Measurements from ENCODE around the gene KIF1C.

The KIF1C gene

DNA sequence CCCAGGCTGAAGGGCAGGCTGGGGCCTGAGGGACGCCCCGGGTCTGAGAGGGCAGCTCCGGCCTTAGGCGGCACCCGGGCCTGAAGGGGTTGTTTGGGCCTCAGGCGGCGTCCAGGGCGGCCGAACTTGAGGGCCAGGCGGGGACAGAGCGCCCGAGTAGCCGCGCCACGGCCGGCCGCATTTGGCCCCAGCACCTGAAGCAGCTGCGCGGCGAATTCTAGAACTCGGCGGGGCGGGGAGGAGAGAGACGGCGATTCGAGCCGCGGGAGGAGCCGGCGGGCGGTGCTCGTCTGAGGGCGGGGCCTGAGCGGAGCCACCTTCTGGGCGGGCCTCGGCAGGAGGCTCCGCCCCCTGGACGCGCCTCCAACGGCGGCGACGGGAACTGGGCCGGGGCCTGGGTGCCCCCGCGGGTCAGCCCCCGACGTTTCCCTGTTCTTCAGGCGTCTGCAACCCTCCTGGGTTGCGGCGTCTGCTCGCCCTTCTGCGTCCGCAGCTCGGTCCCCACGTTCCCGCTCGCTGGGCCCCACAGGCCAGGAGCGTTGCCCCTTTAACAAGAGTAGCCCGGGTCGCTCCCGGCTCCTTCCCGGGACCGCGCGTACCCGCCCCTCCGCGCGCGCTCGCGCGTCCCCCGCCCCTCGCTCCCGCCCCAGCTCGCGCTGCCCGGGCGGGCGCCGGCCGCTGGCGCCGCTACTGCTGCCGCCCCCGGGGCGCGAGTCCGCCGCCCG, at the start of gene KIF1C, which contains the start of gene INCA1:
Gene KIF1C (plus strand): TSS at position 649 of the 725 bp plus-strand sequence. CDS start 2,297 bp downstream, outside the sequence.
Gene INCA1 (minus strand): TSS at position 221 of the 725 bp plus-strand sequence. CDS start 3,085 bp downstream, outside the sequence.
- DNase-seq (ENCODE audit: low read depth in 1 of 2, low spot score in 1 of 2): peak; percentile 80 to 82

DNA sequence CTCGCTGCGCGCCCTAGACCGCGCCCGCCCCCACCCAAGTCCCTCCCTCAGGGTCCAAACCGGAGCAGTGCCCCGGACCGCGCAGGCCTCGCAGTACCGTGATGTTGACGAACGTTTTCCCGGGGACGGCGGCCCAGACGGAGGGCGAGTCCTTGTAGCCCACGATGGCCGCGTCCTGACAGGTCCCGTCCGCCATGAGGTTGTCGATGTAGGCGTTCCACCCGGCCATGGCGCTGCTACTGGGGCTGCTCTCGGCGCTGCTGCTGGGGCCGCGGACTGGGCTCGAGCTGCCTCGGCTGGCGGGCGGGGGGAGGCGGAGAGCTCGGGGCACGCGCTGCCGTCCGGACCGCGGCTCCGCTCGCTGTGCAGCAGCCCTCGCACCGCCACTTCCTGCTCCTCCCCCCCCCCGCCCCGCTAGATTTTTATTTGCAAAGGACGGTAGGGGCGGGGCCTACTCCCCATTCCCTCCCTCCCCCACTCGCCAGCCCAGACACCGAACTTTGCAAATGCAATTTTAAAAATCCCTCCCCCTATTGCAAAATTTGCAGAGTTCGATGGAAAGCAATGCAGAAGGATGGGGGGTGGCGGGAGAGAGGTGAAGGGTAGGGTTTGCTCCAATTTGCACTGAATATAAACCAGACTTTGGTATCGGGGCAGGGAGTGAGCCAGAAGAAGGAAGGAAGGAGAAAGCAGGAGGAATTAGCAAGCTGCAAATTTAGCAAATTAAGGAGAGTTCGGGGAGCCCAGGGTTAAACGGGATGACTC, 49.4 kb upstream of the KIF1C start, which contains the start of gene PFN1:
Gene PFN1 (minus strand): TSS at position 365 of the 765 bp plus-strand sequence. CDS start 136 bp downstream, at position 229.
- DNase-seq (ENCODE audit: low read depth in 1 of 2, low spot score in 1 of 2): peak; percentile 73 to 89

DNA sequence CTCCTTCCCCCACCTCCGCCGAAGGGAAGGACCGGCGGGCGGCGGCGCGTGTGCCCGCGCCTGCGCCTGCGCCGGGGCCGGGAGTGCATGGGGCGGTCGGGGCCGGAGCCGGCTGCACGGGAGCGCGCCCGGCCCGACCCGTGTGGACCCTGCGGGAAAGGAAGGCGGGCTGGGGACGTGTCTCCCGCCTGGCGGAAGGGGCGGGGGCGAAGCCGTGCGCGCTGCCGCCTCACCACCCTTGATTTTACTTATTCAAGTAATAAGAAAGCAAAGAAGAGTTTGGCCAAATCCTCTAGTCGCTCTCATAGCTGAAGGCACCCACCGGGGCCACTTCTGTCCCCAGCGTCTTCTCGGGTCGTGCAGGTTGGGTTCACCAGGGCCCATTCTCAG, 48.8 kb upstream of the KIF1C start:
- DNase-seq (ENCODE audit: low read depth in 1 of 2, low spot score in 1 of 2): peak; percentile 63 to 67

DNA sequence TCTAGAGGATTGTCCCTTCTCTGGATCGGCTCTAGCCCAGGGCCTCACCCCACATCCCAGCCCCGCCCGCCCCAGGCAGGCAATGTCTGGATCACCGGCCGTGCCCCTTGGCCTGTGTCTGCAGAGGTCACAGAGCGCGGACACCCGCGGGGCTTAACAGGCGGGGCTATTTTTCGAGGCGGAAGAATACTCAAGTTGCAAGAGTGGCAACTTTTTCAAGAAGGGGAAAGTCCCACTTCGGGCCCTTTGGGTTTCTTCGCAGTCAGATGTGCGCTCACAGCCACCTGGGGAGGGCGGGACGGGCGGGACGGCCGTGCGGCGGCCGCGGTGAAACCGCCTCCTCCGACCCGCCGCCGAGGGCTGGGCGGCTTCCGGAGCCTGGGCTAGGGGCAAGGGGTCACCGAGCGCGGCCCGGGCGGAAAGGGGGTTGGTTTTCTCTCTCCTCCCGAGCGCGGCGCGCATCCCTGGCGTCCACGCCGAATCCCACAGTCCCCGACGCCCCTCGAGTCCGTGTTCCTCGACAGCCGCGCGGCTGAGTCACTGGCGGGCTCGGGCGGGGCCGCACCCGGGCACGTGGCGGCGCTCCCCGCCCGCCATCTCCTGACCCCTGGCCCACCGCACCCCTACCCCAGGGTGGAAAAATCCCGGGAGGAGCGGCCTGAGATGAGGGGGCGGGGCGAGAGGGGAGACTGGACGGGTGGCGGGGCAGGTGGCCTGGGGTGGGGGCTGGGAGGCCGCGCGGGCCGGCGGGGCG, 48.3 kb upstream of the KIF1C start:
- peak; percentile 68 to 76 for DNase-seq (ENCODE audit: low read depth in 1 of 2, low spot score in 1 of 2)

DNA sequence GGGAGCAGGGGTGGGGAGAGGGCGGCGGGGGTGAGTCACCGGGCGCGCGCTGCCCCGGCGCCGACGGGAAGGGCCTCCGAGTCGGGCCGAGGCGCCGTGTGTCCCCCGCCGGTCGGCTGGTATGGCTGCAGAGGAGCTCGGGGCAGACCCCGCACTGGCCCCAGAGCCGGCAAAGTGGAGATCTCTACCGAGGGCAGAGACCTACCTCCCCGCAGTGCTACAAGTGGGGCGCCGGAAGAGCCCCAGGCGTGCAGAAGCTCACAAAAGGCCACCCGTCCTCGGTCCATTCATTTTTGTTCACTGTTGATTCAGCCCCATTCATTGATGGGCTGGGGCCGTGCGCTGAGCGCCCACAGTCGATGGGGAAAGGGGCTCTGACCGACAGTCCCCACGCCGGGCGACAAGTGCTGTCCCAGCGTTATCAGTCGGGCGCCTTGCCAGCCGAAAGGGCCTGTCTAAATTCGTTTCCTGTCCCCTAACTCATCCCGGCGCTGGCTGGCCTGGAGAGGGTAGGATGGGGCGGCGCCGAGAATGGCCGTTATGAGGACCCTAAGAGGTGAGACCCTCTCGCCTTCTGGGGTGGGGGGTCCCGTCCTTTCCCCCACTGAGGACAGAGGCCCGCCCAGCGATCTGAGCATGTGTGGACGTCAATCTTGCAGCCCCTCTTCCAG, 47.5 kb upstream of the KIF1C start:
- DNase-seq (ENCODE audit: low read depth in 1 of 2, low spot score in 1 of 2): no peak

DNA sequence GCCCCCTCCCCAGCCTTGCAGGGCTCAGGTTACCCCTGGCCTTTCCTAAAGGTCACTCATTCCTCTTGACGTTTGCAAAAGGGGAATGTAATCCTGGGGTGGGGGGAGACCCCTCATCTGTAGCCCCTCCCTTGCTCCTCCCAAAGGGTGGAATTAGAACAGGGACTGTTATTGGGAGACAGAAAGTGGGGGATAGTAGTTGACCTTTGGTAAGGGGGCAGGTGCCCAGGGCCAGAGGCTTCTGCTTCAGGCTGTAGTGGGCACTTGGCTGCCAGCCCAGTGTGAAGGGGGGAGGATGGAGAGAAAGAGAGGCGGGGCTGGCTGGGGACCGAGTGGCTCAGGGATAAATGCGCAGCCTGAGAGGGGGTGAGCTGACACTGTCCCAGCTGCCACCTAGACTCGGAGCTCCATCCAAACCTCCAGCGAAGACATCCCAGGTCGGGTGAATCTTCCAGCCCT, 47.0 kb upstream of the KIF1C start, which contains the start of gene ENO3:
Gene ENO3 (plus strand): TSS at position 374 of the 459 bp plus-strand sequence. CDS start 711 bp downstream, outside the sequence.
- DNase-seq (ENCODE audit: low read depth in 1 of 2, low spot score in 1 of 2): no peak

DNA sequence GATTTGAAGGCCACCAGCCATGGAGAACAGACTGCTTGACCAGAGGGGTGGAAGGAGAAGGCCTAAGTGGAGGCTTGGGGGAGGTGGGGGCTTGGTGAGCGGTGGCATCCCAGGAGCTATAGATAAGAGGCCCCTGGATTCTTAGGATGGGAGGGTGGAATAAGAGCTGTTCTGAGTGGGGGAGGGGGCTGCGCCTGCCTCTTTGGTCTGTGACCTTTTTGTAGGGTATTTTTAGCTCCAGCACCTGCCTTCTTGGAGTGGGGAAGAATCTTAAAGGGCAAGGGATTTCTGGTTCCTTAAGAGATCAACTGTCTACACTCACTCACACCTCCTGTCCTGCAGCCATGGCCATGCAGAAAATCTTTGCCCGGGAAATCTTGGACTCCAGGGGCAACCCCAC, 46.3 kb upstream of the KIF1C start:
- DNase-seq (ENCODE audit: low read depth in 1 of 2, low spot score in 1 of 2): no peak

DNA sequence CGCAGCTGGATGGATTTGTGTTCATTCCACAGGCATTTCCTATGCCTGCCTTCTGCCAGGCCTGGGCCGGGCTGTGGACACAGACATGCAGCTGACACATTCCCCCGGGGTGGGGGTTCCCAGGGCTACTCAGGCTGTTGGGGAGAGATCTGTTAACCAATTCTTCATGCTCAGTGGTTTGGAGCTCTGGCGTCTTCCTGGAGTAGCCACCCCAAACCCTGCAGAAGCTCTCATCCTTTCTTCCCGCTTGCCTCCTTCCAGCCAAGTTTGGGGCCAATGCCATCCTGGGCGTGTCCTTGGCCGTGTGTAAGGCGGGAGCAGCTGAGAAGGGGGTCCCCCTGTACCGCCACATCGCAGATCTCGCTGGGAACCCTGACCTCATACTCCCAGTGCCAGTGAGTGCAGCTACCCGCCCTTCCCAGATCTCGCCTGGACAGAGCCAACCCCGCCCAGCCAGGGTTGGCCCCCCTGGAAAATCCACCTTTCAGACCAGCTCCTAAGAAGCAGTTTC, 44.2 kb upstream of the KIF1C start:
- no peak for DNase-seq (ENCODE audit: low read depth in 1 of 2, low spot score in 1 of 2)

DNA sequence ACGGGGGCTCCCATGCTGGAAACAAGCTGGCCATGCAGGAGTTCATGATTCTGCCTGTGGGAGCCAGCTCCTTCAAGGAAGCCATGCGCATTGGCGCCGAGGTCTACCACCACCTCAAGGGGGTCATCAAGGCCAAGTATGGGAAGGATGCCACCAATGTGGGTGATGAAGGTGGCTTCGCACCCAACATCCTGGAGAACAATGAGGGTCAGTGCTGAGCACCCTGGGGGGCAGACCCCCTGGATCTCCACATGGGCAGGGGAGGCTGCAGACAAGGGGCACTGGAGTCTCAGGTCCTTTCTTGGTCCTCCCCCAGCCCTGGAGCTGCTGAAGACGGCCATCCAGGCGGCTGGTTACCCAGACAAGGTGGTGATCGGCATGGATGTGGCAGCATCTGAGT, 42.7 kb upstream of the KIF1C start:
- no peak for DNase-seq (ENCODE audit: low read depth in 1 of 2, low spot score in 1 of 2)

DNA sequence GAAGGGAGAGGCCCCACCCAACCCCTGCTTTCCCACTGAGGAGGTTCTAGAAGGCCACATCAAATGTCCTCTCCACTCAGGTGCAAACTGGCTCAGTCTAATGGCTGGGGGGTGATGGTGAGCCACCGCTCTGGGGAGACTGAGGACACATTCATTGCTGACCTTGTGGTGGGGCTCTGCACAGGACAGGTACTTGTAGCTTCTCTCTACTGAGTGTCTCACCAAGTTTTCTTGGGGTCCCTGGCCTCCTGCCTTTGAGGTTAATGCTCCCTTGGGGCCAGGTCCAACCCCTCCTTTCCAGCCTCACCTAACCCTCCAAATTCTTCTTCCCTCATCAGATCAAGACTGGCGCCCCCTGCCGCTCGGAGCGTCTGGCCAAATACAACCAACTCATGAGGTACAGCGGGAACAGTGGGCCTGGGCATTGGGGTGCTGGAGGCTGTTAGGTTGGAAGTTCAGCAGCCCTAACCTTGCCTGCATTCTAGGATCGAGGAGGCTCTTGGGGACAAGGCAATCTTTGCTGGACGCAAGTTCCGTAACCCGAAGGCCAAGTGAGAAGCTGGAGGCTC, 41.2 kb upstream of the KIF1C start:
- DNase-seq (ENCODE audit: low read depth in 1 of 2, low spot score in 1 of 2): no peak

DNA sequence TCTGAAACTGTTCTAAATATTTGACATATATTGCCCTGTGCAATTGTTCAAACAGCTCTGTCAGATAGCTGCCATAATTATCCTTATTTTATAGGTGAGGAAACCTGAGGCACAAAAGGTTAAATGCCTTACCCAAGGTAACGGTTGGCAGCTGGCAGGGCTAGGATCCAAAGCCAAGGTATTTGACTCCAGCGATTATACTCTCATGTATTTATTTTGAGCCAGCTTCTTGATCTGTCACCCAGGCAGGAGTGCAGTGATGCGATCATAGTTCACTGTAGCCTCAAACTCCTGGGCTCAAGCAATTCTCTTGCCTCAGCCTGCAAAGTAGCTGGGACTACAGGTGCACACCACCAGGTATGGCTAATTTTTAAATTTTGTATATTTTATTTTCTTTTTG, 39.6 kb upstream of the KIF1C start:
- no peak for DNase-seq (ENCODE audit: low read depth in 1 of 2, low spot score in 1 of 2)

DNA sequence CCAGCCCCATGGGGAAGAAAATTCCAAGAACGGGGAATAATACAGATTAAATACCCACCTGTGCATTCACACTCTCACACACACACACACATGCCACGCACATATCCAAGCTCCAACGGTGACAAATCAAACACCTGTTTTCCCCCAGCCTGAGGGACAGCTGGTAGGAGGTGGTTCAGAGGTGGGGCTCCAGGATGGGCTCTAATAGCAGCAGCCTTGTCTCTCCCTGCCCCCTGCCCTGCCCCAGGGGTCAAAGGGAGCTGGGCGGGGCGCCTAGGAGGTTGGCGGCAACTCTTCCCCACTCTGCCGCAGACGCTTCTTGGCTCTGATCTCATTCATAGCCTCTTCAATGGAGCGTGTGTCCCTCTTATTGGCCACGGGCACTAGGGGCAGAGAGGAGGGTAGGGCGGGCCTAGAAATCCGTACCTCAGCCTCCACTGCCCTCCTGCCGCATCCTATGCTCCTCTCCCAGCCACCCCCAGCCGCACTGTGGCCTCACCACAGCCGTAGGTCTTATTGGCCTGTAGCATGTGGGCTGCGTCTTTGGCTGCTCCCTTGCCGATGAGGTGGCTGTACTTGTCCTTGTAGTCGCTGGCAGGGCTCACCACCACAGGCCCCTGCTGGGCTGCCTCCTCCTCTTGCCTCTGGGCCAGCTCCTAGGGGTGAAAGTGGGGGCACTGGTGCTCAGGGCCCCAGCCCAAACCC, 38.3 kb upstream of the KIF1C start:
- no peak for DNase-seq (ENCODE audit: low read depth in 1 of 2, low spot score in 1 of 2)

DNA sequence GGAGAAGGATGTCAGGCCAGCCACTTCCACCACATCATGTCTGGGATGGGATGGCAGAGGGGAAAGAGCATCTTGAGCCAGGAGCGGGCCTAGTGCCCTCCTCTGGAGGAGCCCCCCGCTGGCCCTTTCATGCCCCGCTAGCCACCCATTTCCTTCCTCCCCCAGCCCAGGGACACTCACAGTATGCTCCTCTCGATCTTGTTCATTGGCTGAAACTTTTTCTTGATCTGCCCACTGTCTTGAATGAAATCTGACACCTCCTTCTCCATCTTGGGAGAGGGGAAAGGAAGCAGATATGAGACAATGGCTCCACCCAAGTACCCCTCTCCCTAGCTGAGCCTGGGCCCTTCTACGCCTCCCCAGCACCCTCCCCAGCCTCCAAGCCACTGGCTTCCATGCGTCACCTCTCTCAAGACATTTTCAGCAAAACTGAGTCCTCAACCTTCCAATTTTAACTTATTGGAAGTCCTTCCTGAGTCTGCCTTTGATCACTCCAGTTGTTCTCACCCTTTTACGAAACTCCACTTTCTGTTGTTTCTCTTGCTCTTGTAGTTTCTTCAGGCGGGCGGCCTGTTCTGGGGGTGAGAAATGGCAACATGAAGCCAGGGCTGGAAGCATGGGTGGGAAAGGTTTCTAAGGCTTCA, 37.3 kb upstream of the KIF1C start:
- DNase-seq (ENCODE audit: low read depth in 1 of 2, low spot score in 1 of 2): no peak

DNA sequence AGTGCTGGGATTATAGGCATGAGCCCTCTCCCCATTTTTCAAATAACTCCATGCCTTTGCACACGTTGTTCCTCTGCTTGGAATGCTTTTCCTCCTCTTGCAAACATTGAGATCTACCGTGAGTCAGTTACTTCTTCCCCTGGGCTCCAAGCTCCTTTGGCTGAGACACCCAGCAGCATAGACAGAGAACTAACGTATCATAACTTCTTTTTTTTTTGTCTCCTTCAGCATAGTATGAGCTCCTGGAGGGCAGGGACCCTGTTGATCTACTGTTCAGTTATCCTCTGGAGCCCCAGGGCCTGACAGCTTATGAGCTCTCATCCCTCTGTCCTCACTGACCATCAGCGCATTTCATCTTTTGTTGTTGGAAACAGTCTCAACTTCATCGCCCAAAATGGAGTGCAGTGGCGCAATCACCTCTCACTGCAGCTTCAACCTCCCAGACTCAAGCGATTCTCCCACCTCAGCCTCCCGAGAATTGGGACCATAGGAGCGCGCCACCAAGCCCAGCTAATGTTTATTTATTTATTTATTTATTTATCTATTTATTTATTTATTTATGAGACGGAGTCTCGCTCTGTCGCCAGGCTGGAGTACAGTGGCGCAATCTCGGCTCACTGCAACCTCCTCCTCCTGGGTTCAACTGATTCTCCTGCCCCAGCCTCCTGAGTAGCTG, 32.3 kb upstream of the KIF1C start:
- DNase-seq (ENCODE audit: low read depth in 1 of 2, low spot score in 1 of 2): no peak

DNA sequence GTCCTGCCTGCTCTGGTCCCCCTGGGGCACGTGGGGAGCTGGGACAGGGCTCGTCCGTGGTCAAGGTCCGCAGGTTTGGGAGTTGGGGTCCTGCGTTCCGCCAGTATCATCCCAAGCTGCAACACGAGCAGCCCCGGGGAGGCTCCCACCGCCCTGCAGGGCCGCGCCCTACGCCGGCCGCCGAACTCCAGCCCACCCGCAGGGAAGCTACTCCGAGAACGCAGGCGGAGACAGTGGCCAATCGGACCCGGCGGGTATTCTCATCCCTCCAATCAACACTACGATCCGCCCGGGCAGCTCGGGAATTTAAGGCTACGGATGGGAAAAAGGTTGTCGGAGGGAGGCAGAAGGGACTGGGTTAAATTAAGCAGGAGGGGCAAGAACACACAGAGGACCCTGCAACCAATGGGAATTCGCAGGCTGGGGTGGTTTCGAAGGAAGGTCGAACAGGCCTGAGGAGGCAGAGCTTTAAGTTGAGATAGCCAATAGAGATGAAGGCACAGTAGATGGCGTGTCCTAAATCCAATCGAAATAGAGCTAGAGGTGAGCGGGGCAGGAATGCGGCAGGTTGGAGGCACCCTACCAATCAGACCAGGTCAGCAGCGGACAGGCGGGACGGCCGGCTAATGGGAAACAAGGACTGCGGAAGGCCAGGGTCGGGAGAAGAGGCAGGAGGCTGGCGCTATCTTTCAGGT, 30.8 kb upstream of the KIF1C start:
- DNase-seq (ENCODE audit: low read depth in 1 of 2, low spot score in 1 of 2): peak; percentile 76 to 94

DNA sequence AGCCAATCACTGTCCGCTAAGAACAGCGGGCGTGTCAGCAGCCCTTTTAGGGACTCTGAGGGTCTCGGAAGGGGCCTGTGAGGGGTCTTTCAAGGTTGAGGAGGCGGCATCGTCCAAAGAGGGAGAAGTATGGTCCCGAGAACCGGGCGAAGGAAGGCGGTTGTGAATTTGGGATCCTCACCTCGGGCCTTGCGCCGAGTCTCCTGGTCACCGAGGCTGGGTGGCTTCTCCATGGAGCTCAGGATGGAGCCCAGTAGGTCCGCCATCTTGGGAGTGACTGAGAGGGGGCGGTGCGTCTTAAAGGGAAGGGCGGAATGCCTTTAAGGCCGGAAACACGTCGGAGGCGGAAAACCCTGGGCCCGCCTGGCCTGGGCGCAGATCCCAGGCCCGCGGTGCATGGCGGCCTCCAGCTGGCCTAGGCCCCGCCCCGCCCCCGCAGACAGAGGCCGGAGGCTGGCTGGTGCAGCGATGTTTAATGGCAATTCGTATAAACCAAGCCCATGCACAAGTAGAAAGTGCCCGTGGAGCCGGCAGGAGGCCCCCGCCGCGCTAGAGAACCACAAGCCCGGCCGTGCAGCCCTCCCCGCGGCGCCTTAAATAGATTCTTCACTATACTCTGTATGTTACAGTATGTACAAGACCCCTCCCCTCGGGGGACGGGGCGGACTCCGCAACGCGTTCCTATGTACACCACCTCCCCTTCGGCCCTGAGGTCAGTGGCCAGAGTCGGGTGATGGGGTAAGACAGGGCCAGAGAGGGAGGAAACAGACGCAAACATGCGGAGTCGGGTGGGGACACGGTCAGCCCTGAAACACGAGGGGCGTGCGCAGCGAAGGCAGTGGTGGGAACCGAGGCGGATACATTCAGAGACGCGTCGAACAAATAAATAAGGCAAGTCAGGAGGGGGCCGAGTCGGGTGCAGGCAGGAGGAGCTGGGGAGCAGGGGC, 29.9 kb upstream of the KIF1C start, which contains the start of gene SPAG7:
Gene SPAG7 (minus strand): TSS at position 279 of the 947 bp plus-strand sequence. CDS start 13 bp downstream, at position 266.
- DNase-seq (ENCODE audit: low read depth in 1 of 2, low spot score in 1 of 2): peak; percentile 88 to 91

All from activated CD4-positive, alpha-beta T cell treated with anti-CD3 and anti-CD28 coated beads, Interleukin-2, amount 50 U/mL, for 24 hours (primary cell).